HCT116 (cell line): ENCODE data around the gene INSRR. TPM values are rescaled to one million over a fixed set of nuclear protein-coding genes. Genes with fewer than 3 reads are reported as not detected.

Experiments used
- ATAC-seq: fragments of 200-7000 bp; cut with Tn5 transposase; 2 replicates; pipeline ENCODE4 v1.9.1; 2020; ENCODE audit warnings: mild to moderate bottlenecking, moderate library complexity
- BruUV-seq: library from RNA; stranded (reverse); fragments of 400-500 nt; replicated peaks from 2 replicates; lab custom pipeline; 2021; lab: Mats Ljungman, UMichigan
- CTCF ChIA-PET: fragments of 300-600 bp; sonication (Branson Sonifier 250); formaldehyde crosslinking; loops from one replicate; lab custom pipeline; 2021; ENCODE audit warnings: antibody characterized with exemption; lab: Charles Lee
- POLR2A ChIA-PET: fragments of 300-600, 350-600 bp; sonication (Branson Sonifier 250); formaldehyde crosslinking; loops from one replicate; lab custom pipeline; 2021; ENCODE audit warnings: antibody characterized with exemption; lab: Charles Lee
- RAD21 ChIA-PET, 2 experiments: fragments of 300-600 bp; sonication (Branson Sonifier 250); formaldehyde crosslinking; loops; one replicate each; lab custom pipeline; 2023; ENCODE audit warnings: low total read pairs in 2 of 2; ENCODE audit not compliant: uncharacterized antibody in 2 of 2, unreplicated experiment in 2 of 2, low non-redundant PET in 1 of 2; lab: Charles Lee
- DNase-seq: peaks from one replicate; pipeline ENCODE4 v3.0.0-alpha.2; 2010; ENCODE audit warnings: low read depth, low spot score
- H2AFZ ChIP-seq: fragments of 200-600 bp; shearing (Covaris generic), sonication (generic); 2 replicates; pipeline ENCODE4 v1.6.1; 2017; ENCODE audit warnings: low read depth, mixed run types, mixed read lengths, antibody characterized with exemption, low read length; ENCODE audit not compliant: poor library complexity, severe bottlenecking
- H3K27ac ChIP-seq: 2 replicates; pipeline ENCODE4 v1.5.1; 2012; ENCODE audit warnings: low read depth, low read length
- H3K27me3 ChIP-seq: fragments of 200-600 bp; sonication (generic); 2 replicates; pipeline ENCODE4 v1.6.1; 2016; ENCODE audit warnings: mixed run types, low read length, mixed read lengths; ENCODE audit not compliant: insufficient read depth
- H3K36me3 ChIP-seq, 2 experiments: fragments of 200-500 bp in 1 of 2; fragments of 200-600 bp in 1 of 2; sonication (Bioruptor generic) in 1 of 2; sonication (generic) in 1 of 2; 2 replicates each; pipeline versions ENCODE4 v1.5.1 to v1.6.1; 2014 to 2016; ENCODE audit warnings: low read length in 2 of 2, inconsistent platforms in 1 of 2, mixed read lengths in 1 of 2, mixed run types in 1 of 2; ENCODE audit not compliant: insufficient read depth in 2 of 2, control insufficient read depth in 1 of 2
- H3K4me1 ChIP-seq, 2 experiments: fragments of 200-600 bp in 1 of 2; sonication (generic) in 1 of 2; 2 replicates each; pipeline versions ENCODE4 v1.5.1 to v1.6.1; 2012 to 2017; ENCODE audit warnings: low read length in 2 of 2, inconsistent platforms in 1 of 2, mild to moderate bottlenecking in 1 of 2, mixed read lengths in 1 of 2, mixed run types in 1 of 2, moderate library complexity in 1 of 2; ENCODE audit not compliant: insufficient read depth in 2 of 2, control insufficient read depth in 1 of 2
- H3K4me2 ChIP-seq: fragments of 200-600 bp; sonication (generic); 2 replicates; pipeline ENCODE4 v1.6.1; 2017; ENCODE audit warnings: mixed run types, low read length, mixed read lengths
- H3K4me3 ChIP-seq, 2 experiments: fragments of 200-600 bp in 1 of 2; sonication (generic) in 1 of 2; replicated peaks in 1 of 2; 2 replicates each; pipeline ENCODE4 v1.5.1; 2011 to 2016; ENCODE audit warnings: low read length in 2 of 2, control low read depth in 1 of 2, low read depth in 1 of 2, mild to moderate bottlenecking in 1 of 2, mixed read lengths in 1 of 2, mixed run types in 1 of 2
- H3K79me2 ChIP-seq: fragments of 200-600 bp; sonication (generic); 2 replicates; pipeline ENCODE4 v1.6.1; 2017; ENCODE audit warnings: mild to moderate bottlenecking, mixed run types, low read length, moderate library complexity, mixed read lengths; ENCODE audit not compliant: insufficient read depth
- H3K9ac ChIP-seq: fragments of 200-600 bp; sonication (generic); 2 replicates; pipeline ENCODE4 v1.6.1; 2016; ENCODE audit warnings: low read length, mixed read lengths
- H3K9me2 ChIP-seq: fragments of 200-600 bp; sonication (generic), shearing (Covaris generic); 2 replicates; pipeline ENCODE4 v1.6.1; 2017; ENCODE audit warnings: mixed run types, mild to moderate bottlenecking, moderate library complexity; ENCODE audit not compliant: insufficient read depth
- H3K9me3 ChIP-seq, 2 experiments: fragments of 200-500 bp in 1 of 2; fragments of 200-600 bp in 1 of 2; sonication (Bioruptor generic) in 1 of 2; sonication (generic) in 1 of 2; 2 replicates each; pipeline ENCODE4 v1.6.1; 2014 to 2017; ENCODE audit warnings: low read length in 2 of 2, mixed read lengths in 2 of 2, inconsistent platforms in 1 of 2, low read depth in 1 of 2, mild to moderate bottlenecking in 1 of 2, mixed run types in 1 of 2, moderate library complexity in 1 of 2; ENCODE audit not compliant: control insufficient read depth in 1 of 2, insufficient read depth in 1 of 2
- H4K20me1 ChIP-seq: fragments of 200-600 bp; sonication (generic), shearing (Covaris generic); 2 replicates; pipeline ENCODE4 v1.6.1; 2017; ENCODE audit warnings: mixed run types, mild to moderate bottlenecking, moderate library complexity; ENCODE audit not compliant: insufficient read depth
- SIN3A ChIP-seq: IDR thresholded peaks from 2 replicates; pipeline ENCODE4 v1.6.1; 2012; ENCODE audit warnings: low read depth
- TCF7L2 ChIP-seq: IDR thresholded peaks from 2 replicates; pipeline ENCODE4 v1.7.0; 2011; ENCODE audit warnings: borderline replicate concordance, inconsistent platforms; ENCODE audit not compliant: insufficient read depth, insufficient read length; ENCODE audit errors: extremely low read depth
- intact Hi-C: fragments of 100-400 bp; cut with micrococcal nuclease; formaldehyde crosslinking; loops from 2 replicates; pipeline ENCODE4 v1.10.0; 2022
- total RNA-seq: library from RNA; stranded (reverse); gene quantifications from one replicate; pipeline ENCODE4 v1.2.1, GENCODE V29; 2021; ENCODE audit not compliant: unreplicated experiment
- TF ChIP-seq, protein P1 (sequence below): IDR thresholded peaks from 2 replicates; pipeline ENCODE4 v1.6.1; 2012; ENCODE audit warnings: low read depth
- TF ChIP-seq, protein P2 (sequence below): IDR thresholded peaks from 2 replicates; pipeline ENCODE4 v1.6.1; 2011; ENCODE audit warnings: mild to moderate bottlenecking, low read length, moderate library complexity; ENCODE audit not compliant: insufficient replicate concordance; ENCODE audit errors: extremely low read depth
- TF ChIP-seq, protein P3 (sequence below): IDR thresholded peaks from 2 replicates; pipeline ENCODE4 v1.6.1; 2012

The INSRR gene
- total RNA-seq, 1 experiment from 2014 or later: not detected

DNA sequence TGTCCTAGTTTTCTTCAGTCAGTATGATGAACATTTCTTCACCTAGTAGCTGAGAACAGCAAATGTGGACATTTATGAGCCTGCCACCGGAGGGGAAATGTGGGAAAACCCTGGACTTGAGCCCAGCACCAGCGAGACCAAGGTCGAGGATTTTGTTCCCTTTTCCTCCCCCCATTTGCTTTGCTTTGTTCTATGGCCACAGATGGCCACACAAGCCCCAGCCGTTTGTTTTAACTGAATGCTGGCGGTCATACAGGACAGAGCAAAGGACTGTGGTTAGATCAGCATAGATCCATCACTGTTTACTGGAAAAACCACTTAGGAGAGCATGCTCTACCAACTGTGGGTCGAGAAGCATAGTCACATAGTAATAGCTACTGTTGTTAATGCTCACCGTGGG lies 63.1 kb downstream of the INSRR start:
- H3K9ac ChIP-seq: no peak overlapping the region
- H2AFZ ChIP-seq: no peak overlapping the region
- no peak for ATAC-seq
- intact Hi-C loops: loop anchor here (5.0 kb wide), 1 partner anchor 132 kb away; no protein-coding TSS in a partner anchor
- ChIA-PET CTCF (interaction anchor here (1.2 to 1.5 kb wide), 2 partner anchors 65 to 70 kb away, joined by 3 to 6 read pairs; partner anchors contain the start of gene NTRK1), POLR2A (no interaction called here), RAD21 (no interaction called here)
- H3K27ac ChIP-seq: no peak overlapping the region
- H3K9me2 ChIP-seq: no peaks in the 10 kb centered on the region
- 0 out of 2 replicates have a peak, but pooled peaks cover 4% of the 10 kb centered on the region for H4K20me1 ChIP-seq
- peaks cover 69 to 77% of the 10 kb centered on the region in 2 experiments for H3K36me3 ChIP-seq
- H3K9me3 ChIP-seq: no peaks in the 10 kb centered on the region
- no peak overlapping the region for H3K4me2 ChIP-seq
- H3K27me3 ChIP-seq: no peaks in the 10 kb centered on the region
- H3K4me1 ChIP-seq: peaks cover 2 to 8% of the 10 kb centered on the region in 2 experiments; a peak in 2 of 4 replicates
- peaks cover 13% of the 10 kb centered on the region; the same call in 1 of the 2 replicates for H3K79me2 ChIP-seq
- H3K4me3 ChIP-seq: no peak overlapping the region
- TF ChIP-seq, protein P1, sequence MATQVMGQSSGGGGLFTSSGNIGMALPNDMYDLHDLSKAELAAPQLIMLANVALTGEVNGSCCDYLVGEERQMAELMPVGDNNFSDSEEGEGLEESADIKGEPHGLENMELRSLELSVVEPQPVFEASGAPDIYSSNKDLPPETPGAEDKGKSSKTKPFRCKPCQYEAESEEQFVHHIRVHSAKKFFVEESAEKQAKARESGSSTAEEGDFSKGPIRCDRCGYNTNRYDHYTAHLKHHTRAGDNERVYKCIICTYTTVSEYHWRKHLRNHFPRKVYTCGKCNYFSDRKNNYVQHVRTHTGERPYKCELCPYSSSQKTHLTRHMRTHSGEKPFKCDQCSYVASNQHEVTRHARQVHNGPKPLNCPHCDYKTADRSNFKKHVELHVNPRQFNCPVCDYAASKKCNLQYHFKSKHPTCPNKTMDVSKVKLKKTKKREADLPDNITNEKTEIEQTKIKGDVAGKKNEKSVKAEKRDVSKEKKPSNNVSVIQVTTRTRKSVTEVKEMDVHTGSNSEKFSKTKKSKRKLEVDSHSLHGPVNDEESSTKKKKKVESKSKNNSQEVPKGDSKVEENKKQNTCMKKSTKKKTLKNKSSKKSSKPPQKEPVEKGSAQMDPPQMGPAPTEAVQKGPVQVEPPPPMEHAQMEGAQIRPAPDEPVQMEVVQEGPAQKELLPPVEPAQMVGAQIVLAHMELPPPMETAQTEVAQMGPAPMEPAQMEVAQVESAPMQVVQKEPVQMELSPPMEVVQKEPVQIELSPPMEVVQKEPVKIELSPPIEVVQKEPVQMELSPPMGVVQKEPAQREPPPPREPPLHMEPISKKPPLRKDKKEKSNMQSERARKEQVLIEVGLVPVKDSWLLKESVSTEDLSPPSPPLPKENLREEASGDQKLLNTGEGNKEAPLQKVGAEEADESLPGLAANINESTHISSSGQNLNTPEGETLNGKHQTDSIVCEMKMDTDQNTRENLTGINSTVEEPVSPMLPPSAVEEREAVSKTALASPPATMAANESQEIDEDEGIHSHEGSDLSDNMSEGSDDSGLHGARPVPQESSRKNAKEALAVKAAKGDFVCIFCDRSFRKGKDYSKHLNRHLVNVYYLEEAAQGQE: no peak
- TF ChIP-seq TCF7L2: no peak
- TF ChIP-seq, protein P2, sequence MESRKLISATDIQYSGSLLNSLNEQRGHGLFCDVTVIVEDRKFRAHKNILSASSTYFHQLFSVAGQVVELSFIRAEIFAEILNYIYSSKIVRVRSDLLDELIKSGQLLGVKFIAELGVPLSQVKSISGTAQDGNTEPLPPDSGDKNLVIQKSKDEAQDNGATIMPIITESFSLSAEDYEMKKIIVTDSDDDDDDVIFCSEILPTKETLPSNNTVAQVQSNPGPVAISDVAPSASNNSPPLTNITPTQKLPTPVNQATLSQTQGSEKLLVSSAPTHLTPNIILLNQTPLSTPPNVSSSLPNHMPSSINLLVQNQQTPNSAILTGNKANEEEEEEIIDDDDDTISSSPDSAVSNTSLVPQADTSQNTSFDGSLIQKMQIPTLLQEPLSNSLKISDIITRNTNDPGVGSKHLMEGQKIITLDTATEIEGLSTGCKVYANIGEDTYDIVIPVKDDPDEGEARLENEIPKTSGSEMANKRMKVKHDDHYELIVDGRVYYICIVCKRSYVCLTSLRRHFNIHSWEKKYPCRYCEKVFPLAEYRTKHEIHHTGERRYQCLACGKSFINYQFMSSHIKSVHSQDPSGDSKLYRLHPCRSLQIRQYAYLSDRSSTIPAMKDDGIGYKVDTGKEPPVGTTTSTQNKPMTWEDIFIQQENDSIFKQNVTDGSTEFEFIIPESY: no peak
- TF ChIP-seq, protein P3, sequence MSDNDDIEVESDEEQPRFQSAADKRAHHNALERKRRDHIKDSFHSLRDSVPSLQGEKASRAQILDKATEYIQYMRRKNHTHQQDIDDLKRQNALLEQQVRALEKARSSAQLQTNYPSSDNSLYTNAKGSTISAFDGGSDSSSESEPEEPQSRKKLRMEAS: no peak
- no peak for TF ChIP-seq SIN3A
- no peak for DNase-seq
- BruUV-seq: no TSS peak
